ENCODE results near the gene KCNN3. TPM values are rescaled to one million over a fixed set of nuclear protein-coding genes. Genes with fewer than 3 reads are reported as not detected.

KCNN3 gene
- total and polyA plus RNA-seq, 2 donors (not counting 1 experiment from before 2014, with no cell fraction given), result 0.17 to 0.82 TPM

GRCh38 chr1:154802336-154802969 lies 67.6 kb downstream of the KCNN3 start:
- POLR2A ChIA-PET, result no interaction called here
- Histone ChIP-seq H3K79me2 (ENCODE audit: control insufficient read depth, insufficient read depth, low read length) (no peaks in the 10 kb centered on the region), H3K27me3 (replicated peaks in 1 of 4; ENCODE audit: control extremely low read depth in 1 of 4, control insufficient read depth in 3 of 4, insufficient read depth in 4 of 4, low read length in 3 of 4) (peaks cover 0 to 21% (median 5%) of the 10 kb centered on the region in 4 experiments), H3K9ac (ENCODE audit: low read length) (no peak overlapping the region), H3K4me2 (replicated peaks; ENCODE audit: low read depth, low read length, poor library complexity, severe bottlenecking) (no peak overlapping the region), H3K36me3 (replicated peaks in 1 of 2; ENCODE audit: control extremely low read depth in 1 of 2, control insufficient read depth in 1 of 2, extremely low read depth in 1 of 2, insufficient read depth in 2 of 2, low read length in 1 of 2) (no peaks in the 10 kb centered on the region), H3K27ac (ENCODE audit: low read length in 2 of 2) (no peak overlapping the region), H3K9me3 (ENCODE audit: control extremely low read depth in 1 of 3, control insufficient read depth in 2 of 3, insufficient read depth in 1 of 3, low read length in 2 of 3) (no peaks in the 10 kb centered on the region), H3K4me3 (ENCODE audit: control extremely low read depth in 1 of 5, extremely low read depth in 1 of 5, insufficient read depth in 1 of 5, low read depth in 2 of 5, low read length in 4 of 5) (no peak overlapping the region), H3K4me1 (ENCODE audit: control insufficient read depth in 2 of 2, insufficient read depth in 2 of 2, low read length in 2 of 2) (peaks cover 4 to 12% of the 10 kb centered on the region in 2 donors), H4K20me1 (ENCODE audit: control insufficient read depth, insufficient read depth, low read length, poor library complexity, severe bottlenecking) (no peaks in the 10 kb centered on the region), H2AFZ (ENCODE audit: insufficient read depth, low read depth, low read length, poor library complexity, severe bottlenecking) (no peak overlapping the region)
- ATAC-seq (ENCODE audit: low read depth) (no peak), DNase-seq (no peak)
- Mint-ChIP-seq H3K27me3 (peaks cover 32% of the 10 kb centered on the region), H3K9me3 (ENCODE audit: insufficient read depth) (no peaks in the 10 kb centered on the region), H3K4me3 (no peak overlapping the region), H3K27ac (no peak overlapping the region), H3K4me1 (peaks cover 12% of the 10 kb centered on the region)
- CTCF ChIA-PET, result no interaction called here
- intact Hi-C loops (cut with micrococcal nuclease), result no loop called here
- TF ChIP-seq EZH2 (IDR thresholded peaks at IDR 0.05; ENCODE audit: borderline replicate concordance, insufficient read depth, low read depth, low read length, poor library complexity, severe bottlenecking), result no peak
- TF ChIP-seq CTCF (IDR thresholded peaks at IDR 0.05), result no peak
- WGBS (ENCODE audit: insufficient coverage), result no CpG with 5 or more reads among the region's 2 CpGs

GRCh38 chr1:154801234-154802011 lies 68.7 kb downstream of the KCNN3 start:
- DNase-seq (no peak), ATAC-seq (ENCODE audit: low read depth) (no peak)
- H3K27me3 Mint-ChIP-seq, result peaks cover 25% of the 10 kb centered on the region
- H3K27ac Mint-ChIP-seq, result no peak overlapping the region
- no peak overlapping the region for H3K4me2 ChIP-seq (replicated peaks; ENCODE audit: low read depth, low read length, poor library complexity, severe bottlenecking)
- H3K9me3 Mint-ChIP-seq (ENCODE audit: insufficient read depth), result no peaks in the 10 kb centered on the region
- H3K27me3 ChIP-seq (replicated peaks in 1 of 4; ENCODE audit: control extremely low read depth in 1 of 4, control insufficient read depth in 3 of 4, insufficient read depth in 4 of 4, low read length in 3 of 4), result peaks cover 0 to 13% (median 5%) of the 10 kb centered on the region in 4 experiments
- H3K36me3 ChIP-seq (replicated peaks in 1 of 2; ENCODE audit: control extremely low read depth in 1 of 2, control insufficient read depth in 1 of 2, extremely low read depth in 1 of 2, insufficient read depth in 2 of 2, low read length in 1 of 2), result no peaks in the 10 kb centered on the region
- WGBS (ENCODE audit: insufficient coverage), result 94% methylated on average over 13 of the region's 16 CpGs
- no peaks in the 10 kb centered on the region for H3K79me2 ChIP-seq (ENCODE audit: control insufficient read depth, insufficient read depth, low read length)
- no peaks in the 10 kb centered on the region for H3K9me3 ChIP-seq (ENCODE audit: control extremely low read depth in 1 of 3, control insufficient read depth in 2 of 3, insufficient read depth in 1 of 3, low read length in 2 of 3)
- H3K4me1 Mint-ChIP-seq, result peaks cover 3% of the 10 kb centered on the region
- TF ChIP-seq CTCF (IDR thresholded peaks at IDR 0.05) (no peak), EZH2 (IDR thresholded peaks at IDR 0.05; ENCODE audit: borderline replicate concordance, insufficient read depth, low read depth, low read length, poor library complexity, severe bottlenecking) (no peak)
- H3K4me3 Mint-ChIP-seq, result no peak overlapping the region
- intact Hi-C loops (cut with micrococcal nuclease), result no loop called here
- H3K4me1 ChIP-seq (ENCODE audit: control insufficient read depth in 2 of 2, insufficient read depth in 2 of 2, low read length in 2 of 2), result peaks cover 0 to 3% of the 10 kb centered on the region in 2 donors
- H3K4me3 ChIP-seq (ENCODE audit: control extremely low read depth in 1 of 5, extremely low read depth in 1 of 5, insufficient read depth in 1 of 5, low read depth in 2 of 5, low read length in 4 of 5), result no peak overlapping the region
- CTCF ChIA-PET, result no interaction called here
- H3K9ac ChIP-seq (ENCODE audit: low read length), result no peak overlapping the region
- no peak overlapping the region for H2AFZ ChIP-seq (ENCODE audit: insufficient read depth, low read depth, low read length, poor library complexity, severe bottlenecking)
- POLR2A ChIA-PET, result no interaction called here
- no peak overlapping the region for H3K27ac ChIP-seq (ENCODE audit: low read length in 2 of 2)
- H4K20me1 ChIP-seq (ENCODE audit: control insufficient read depth, insufficient read depth, low read length, poor library complexity, severe bottlenecking), result no peaks in the 10 kb centered on the region

Data from B cell (primary cell).